C4-2B (cell line): ENCODE data around the gene HOXC10.
A peak's percentile ranks its signal among the peaks of the same experiment; 100 is the strongest.

Source experiments
- H3K27ac ChIP-seq: fragments of 450-650 bp; 2 replicates; pipeline ENCODE4 v1.5.1; 2017
- CTCF ChIP-seq: fragments of 450-650 bp; conservative IDR thresholded peaks from 2 replicates; pipeline ENCODE4 v1.5.1; 2017; ENCODE audit warnings: mild to moderate bottlenecking
- ZFX ChIP-seq: fragments of 450-650 bp; IDR thresholded peaks from 2 replicates; pipeline ENCODE4 v1.6.1; 2017

The HOXC10 gene

GRCh38 chr12:54024581-54025305 lies 39.8 kb downstream of the HOXC10 start:
- H3K27ac ChIP-seq: no peak overlapping the region
- TF ChIP-seq CTCF: no peak
- no peak for TF ChIP-seq ZFX

- H3K27ac ChIP-seq: no peak overlapping the region
Observed at GRCh38 chr12:54025499-54026405, 40.8 kb downstream of the HOXC10 start.

GRCh38 chr12:54026640-54027441 lies 41.9 kb downstream of the HOXC10 start:
- no peak for TF ChIP-seq ZFX
- no peak for TF ChIP-seq CTCF
- no peak overlapping the region for H3K27ac ChIP-seq

More at GRCh38 chr12:54025499-54026405, 40.8 kb downstream of the HOXC10 start:
- TF ChIP-seq CTCF (no peak), ZFX (no peak)

GRCh38 chr12:54027442-54027786 lies 42.5 kb downstream of the HOXC10 start:
- no peak for TF ChIP-seq ZFX
- no peak for TF ChIP-seq CTCF
- no peak overlapping the region for H3K27ac ChIP-seq

- H3K27ac ChIP-seq: peak within 1 kb of the TSS; percentile 76
- no peak for TF ChIP-seq ZFX
- TF ChIP-seq CTCF: no peak
Observed at GRCh38 chr12:54028314-54029201, 43.6 kb downstream of the HOXC10 start, which contains the start of gene HOXC6. TSS of gene HOXC6 (plus strand) at chr12:54028440. CDS start at chr12:54028522, 82 bp downstream.

GRCh38 chr12:54029529-54030441 lies 44.8 kb downstream of the HOXC10 start:
- H3K27ac ChIP-seq: peak overlapping the region; percentile 76; the same call in 1 of the 2 replicates
- no peak for TF ChIP-seq CTCF
- no peak for TF ChIP-seq ZFX
